Measurements from ENCODE around the gene TRMT6.

TRMT6 gene

GRCh38 chr20:5933802-5934436 is 16.4 kb downstream of the TRMT6 start:
- Histone ChIP-seq H3K27ac (ENCODE audit: low read length) (no peak overlapping the region), H3K4me3 (ENCODE audit: low read depth in 1 of 2, low read length in 2 of 2) (no peak overlapping the region), H4K20me1 (ENCODE audit: insufficient read depth, low read length) (no peaks in the 10 kb centered on the region), H3K9ac (ENCODE audit: low read depth, low read length) (no peak overlapping the region), H3K9me3 (ENCODE audit: insufficient read depth, low read length, severe bottlenecking) (no peaks in the 10 kb centered on the region), H3K79me2 (ENCODE audit: insufficient read depth, low read length) (no peaks in the 10 kb centered on the region), H2AFZ (ENCODE audit: low read depth, low read length) (no peak overlapping the region), H3K27me3 (ENCODE audit: insufficient read depth, low read length, poor library complexity) (peaks cover 15% of the 10 kb centered on the region), H3K36me3 (ENCODE audit: insufficient read depth, low read length) (peaks cover 12% of the 10 kb centered on the region; the same call in 1 of the 2 replicates), H3K4me1 (ENCODE audit: insufficient read depth, low read length) (no peaks in the 10 kb centered on the region), H3K4me2 (ENCODE audit: insufficient read depth, low read length) (no peak overlapping the region)
- no peak for DNase-seq
- ATAC-seq (ENCODE audit: insufficient read depth, low read depth), result peak; percentile 63
- TF ChIP-seq CTCF (IDR thresholded peaks at IDR 0.05; ENCODE audit: borderline replicate concordance, extremely low read depth, low read length, poor library complexity, severe bottlenecking) (peak; percentile 49), EZH2 (IDR thresholded peaks at IDR 0.05; ENCODE audit: borderline replicate concordance, low read depth, low read length, severe bottlenecking) (no peak)

- Histone ChIP-seq H3K36me3 (ENCODE audit: insufficient read depth, low read length) (peaks cover under 1% of the 10 kb centered on the region; the same call in 1 of the 2 replicates), H3K27me3 (ENCODE audit: insufficient read depth, low read length, poor library complexity) (peaks cover 21% of the 10 kb centered on the region), H3K4me3 (ENCODE audit: low read depth in 1 of 2, low read length in 2 of 2) (no peak overlapping the region), H3K9me3 (ENCODE audit: insufficient read depth, low read length, severe bottlenecking) (no peaks in the 10 kb centered on the region), H2AFZ (ENCODE audit: low read depth, low read length) (no peak overlapping the region), H4K20me1 (ENCODE audit: insufficient read depth, low read length) (no peaks in the 10 kb centered on the region), H3K4me2 (ENCODE audit: insufficient read depth, low read length) (no peak overlapping the region), H3K79me2 (ENCODE audit: insufficient read depth, low read length) (no peaks in the 10 kb centered on the region), H3K27ac (ENCODE audit: low read length) (no peak overlapping the region), H3K4me1 (ENCODE audit: insufficient read depth, low read length) (no peaks in the 10 kb centered on the region), H3K9ac (ENCODE audit: low read depth, low read length) (no peak overlapping the region)
- ATAC-seq (ENCODE audit: insufficient read depth, low read depth) (no peak), DNase-seq (no peak)
- TF ChIP-seq EZH2 (IDR thresholded peaks at IDR 0.05; ENCODE audit: borderline replicate concordance, low read depth, low read length, severe bottlenecking) (no peak), CTCF (IDR thresholded peaks at IDR 0.05; ENCODE audit: borderline replicate concordance, extremely low read depth, low read length, poor library complexity, severe bottlenecking) (no peak)
These were observed 17.5 kb downstream of the TRMT6 start for GRCh38 chr20:5932796-5933195.

GRCh38 chr20:5931411-5931810 is 18.9 kb downstream of the TRMT6 start:
- H3K36me3 ChIP-seq (ENCODE audit: insufficient read depth, low read length), result no peaks in the 10 kb centered on the region
- H4K20me1 ChIP-seq (ENCODE audit: insufficient read depth, low read length), result no peaks in the 10 kb centered on the region
- no peak overlapping the region for H3K27ac ChIP-seq (ENCODE audit: low read length)
- no peak overlapping the region for H3K4me3 ChIP-seq (ENCODE audit: low read depth in 1 of 2, low read length in 2 of 2)
- no peaks in the 10 kb centered on the region for H3K9me3 ChIP-seq (ENCODE audit: insufficient read depth, low read length, severe bottlenecking)
- H3K79me2 ChIP-seq (ENCODE audit: insufficient read depth, low read length), result no peaks in the 10 kb centered on the region
- H3K9ac ChIP-seq (ENCODE audit: low read depth, low read length), result no peak overlapping the region
- no peak for TF ChIP-seq CTCF (IDR thresholded peaks at IDR 0.05; ENCODE audit: borderline replicate concordance, extremely low read depth, low read length, poor library complexity, severe bottlenecking)
- no peak for TF ChIP-seq EZH2 (IDR thresholded peaks at IDR 0.05; ENCODE audit: borderline replicate concordance, low read depth, low read length, severe bottlenecking)
- no peaks in the 10 kb centered on the region for H3K4me1 ChIP-seq (ENCODE audit: insufficient read depth, low read length)
- H2AFZ ChIP-seq (ENCODE audit: low read depth, low read length), result no peak overlapping the region
- H3K27me3 ChIP-seq (ENCODE audit: insufficient read depth, low read length, poor library complexity), result peaks cover 29% of the 10 kb centered on the region
- ATAC-seq (ENCODE audit: insufficient read depth, low read depth), result no peak
- DNase-seq, result no peak
- H3K4me2 ChIP-seq (ENCODE audit: insufficient read depth, low read length), result no peak overlapping the region
